GM21360 (cell line): ENCODE data around the gene OSMR.

Source experiments
- ATAC-seq: cut with Tn5 transposase; IDR thresholded peaks from one replicate; pipeline ENCODE4 v1.9.1; 2021; ENCODE audit warnings: mild to moderate bottlenecking, moderate library complexity; ENCODE audit not compliant: unreplicated experiment

OSMR gene

GRCh38 chr5:38845526-38846378, at the start of gene OSMR:
TSS of gene OSMR (plus strand) at chr5:38846012. CDS start at chr5:38869045, 23,033 bp downstream.
- ATAC-seq = no peak

GRCh38 chr5:38796742-38797108, 49.1 kb upstream of the OSMR start:
- ATAC-seq = no peak

- no peak for ATAC-seq
Observed at GRCh38 chr5:38797838-38798237, 48.0 kb upstream of the OSMR start.

- no peak for ATAC-seq
Observed at GRCh38 chr5:38799556-38800377, 46.0 kb upstream of the OSMR start.

- ATAC-seq = no peak
Observed at GRCh38 chr5:38800515-38800914, 45.3 kb upstream of the OSMR start.

GRCh38 chr5:38802125-38802524, 43.7 kb upstream of the OSMR start:
- ATAC-seq = no peak

GRCh38 chr5:38803246-38803645, 42.6 kb upstream of the OSMR start:
- ATAC-seq = no peak

GRCh38 chr5:38806775-38807258, 39.0 kb upstream of the OSMR start:
- no peak for ATAC-seq

- ATAC-seq = no peak
Observed at GRCh38 chr5:38807570-38808483, 38.0 kb upstream of the OSMR start.

GRCh38 chr5:38808666-38809343, 37.0 kb upstream of the OSMR start:
- no peak for ATAC-seq

- ATAC-seq = no peak
Observed at GRCh38 chr5:38809388-38810359, 36.1 kb upstream of the OSMR start.

GRCh38 chr5:38814879-38815278, 30.9 kb upstream of the OSMR start:
- no peak for ATAC-seq

- no peak for ATAC-seq
Observed at GRCh38 chr5:38816083-38817030, 29.5 kb upstream of the OSMR start.

GRCh38 chr5:38821679-38822078, 24.1 kb upstream of the OSMR start:
- ATAC-seq = no peak

GRCh38 chr5:38823503-38823902, 22.3 kb upstream of the OSMR start:
- no peak for ATAC-seq

GRCh38 chr5:38824821-38825220, 21.0 kb upstream of the OSMR start:
- ATAC-seq = no peak

- ATAC-seq = no peak
Observed at GRCh38 chr5:38825494-38825893, 20.3 kb upstream of the OSMR start.

- ATAC-seq = no peak
Observed at GRCh38 chr5:38827525-38827924, 18.3 kb upstream of the OSMR start.
